Peyer's patch (tissue), 4 donors: ENCODE measurements around the gene SDHAF1.

Source experiments
- POLR2A ChIP-seq, 2 donors: fragments of 450-650 bp; IDR thresholded peaks; one replicate each; pipeline ENCODE4 v1.5.1; 2017; ENCODE audit warnings: antibody characterized with exemption in 2 of 2, mild to moderate bottlenecking in 2 of 2, moderate library complexity in 2 of 2
- TF ChIP-seq, protein P1 (sequence below), 6 experiments: fragments of 450-650 bp in 4 of 6; fragments of 200-600 bp in 2 of 6; sonication (generic) in 1 of 6; IDR thresholded peaks; one replicate each; pipeline ENCODE4 v1.5.1; 2017 to 2019; ENCODE audit warnings: antibody characterized with exemption in 6 of 6, mild to moderate bottlenecking in 3 of 6, moderate library complexity in 1 of 6

DNA sequence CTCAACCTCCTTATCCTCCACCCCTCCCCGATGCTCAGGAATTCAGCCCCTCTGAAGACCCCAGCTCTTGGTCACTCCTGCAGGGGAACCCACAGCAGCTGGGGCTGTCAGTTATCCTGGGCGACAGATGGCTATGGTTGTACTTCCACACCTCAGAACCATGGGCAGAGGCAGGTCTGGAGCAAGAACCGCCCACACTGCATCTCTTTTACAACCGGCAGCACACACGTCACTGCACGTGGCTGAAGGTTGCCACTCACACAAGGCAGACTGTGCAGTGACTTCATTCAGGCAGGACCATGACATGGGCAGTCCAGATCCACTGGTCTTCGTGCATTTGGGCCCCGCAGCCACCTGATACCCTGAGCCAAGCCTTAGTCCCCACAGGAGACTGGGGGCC, 21.5 kb upstream of the SDHAF1 start:
- TF ChIP-seq POLR2A (IDR thresholded peaks at IDR 0.05): no peak
- TF ChIP-seq, protein P1, sequence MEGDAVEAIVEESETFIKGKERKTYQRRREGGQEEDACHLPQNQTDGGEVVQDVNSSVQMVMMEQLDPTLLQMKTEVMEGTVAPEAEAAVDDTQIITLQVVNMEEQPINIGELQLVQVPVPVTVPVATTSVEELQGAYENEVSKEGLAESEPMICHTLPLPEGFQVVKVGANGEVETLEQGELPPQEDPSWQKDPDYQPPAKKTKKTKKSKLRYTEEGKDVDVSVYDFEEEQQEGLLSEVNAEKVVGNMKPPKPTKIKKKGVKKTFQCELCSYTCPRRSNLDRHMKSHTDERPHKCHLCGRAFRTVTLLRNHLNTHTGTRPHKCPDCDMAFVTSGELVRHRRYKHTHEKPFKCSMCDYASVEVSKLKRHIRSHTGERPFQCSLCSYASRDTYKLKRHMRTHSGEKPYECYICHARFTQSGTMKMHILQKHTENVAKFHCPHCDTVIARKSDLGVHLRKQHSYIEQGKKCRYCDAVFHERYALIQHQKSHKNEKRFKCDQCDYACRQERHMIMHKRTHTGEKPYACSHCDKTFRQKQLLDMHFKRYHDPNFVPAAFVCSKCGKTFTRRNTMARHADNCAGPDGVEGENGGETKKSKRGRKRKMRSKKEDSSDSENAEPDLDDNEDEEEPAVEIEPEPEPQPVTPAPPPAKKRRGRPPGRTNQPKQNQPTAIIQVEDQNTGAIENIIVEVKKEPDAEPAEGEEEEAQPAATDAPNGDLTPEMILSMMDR (IDR thresholded peaks at IDR 0.05): no peak
